Measurements from ENCODE around the gene CLSTN3.

Gene CLSTN3

DNA sequence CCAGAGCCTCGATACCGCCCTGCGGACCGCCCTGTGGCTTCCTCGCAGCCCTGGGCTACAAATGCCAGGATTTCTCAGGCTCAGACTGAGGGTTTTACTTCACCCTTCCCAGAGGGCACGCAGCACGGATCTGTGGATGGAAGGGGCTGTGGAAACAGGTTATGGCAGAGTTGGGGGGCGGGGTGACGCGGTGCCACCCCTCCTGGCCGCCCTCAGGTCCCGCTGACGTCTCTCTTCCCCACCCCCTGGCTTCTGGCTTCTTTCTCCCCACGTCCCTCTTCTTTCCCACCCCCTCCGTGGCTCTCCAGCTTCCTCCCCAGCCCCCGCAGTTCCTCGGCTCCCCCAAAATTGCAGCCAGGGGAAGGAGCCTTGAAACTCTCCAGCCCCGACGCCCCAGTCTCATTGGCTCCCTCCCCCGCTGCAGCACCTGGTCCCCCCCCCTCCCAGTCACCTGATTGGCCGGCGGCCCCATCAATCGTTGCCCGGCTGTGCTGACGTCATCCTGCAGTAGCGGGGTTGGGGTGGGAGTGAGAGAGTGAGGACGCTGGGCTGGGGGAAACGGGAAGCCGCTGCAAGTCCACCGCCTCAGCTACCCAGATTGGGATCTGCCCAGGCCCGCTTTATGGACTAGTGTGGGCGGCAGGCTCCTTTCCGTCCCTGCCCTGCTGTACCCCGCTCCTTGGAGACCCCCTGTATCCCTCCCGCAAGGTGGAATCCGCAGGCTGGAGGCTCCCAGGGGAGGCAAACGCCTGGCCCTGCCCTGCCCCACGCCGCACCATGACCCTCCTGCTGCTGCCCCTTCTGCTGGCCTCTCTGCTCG lies at the start of gene CLSTN3:
CLSTN3 (plus strand) TSS at position 500 of the 820 bp plus-strand sequence; CDS start at position 778, 278 bp downstream.
- peak; percentile 87 for DNase-seq

DNA sequence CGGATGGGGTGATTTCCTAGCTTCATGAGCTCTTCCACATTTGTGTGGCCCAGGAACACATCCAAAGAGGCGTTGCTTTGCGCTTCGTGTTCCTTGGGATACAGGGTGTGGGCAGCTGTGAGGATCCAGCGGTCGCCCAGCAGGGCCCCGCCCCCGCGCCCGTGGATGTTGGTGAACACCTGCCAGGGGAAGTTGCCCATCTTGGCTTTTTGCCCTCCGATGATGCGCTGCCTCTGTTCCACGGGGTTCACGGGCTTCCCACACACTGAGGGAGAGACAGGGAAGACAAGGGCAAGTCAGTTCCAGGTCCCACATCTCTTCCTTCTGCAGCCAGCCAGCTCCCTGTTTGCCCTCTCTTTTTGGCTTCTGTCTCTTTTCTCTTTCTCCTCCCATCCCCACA lies 49.1 kb upstream of the CLSTN3 start:
- no peak for DNase-seq

DNA sequence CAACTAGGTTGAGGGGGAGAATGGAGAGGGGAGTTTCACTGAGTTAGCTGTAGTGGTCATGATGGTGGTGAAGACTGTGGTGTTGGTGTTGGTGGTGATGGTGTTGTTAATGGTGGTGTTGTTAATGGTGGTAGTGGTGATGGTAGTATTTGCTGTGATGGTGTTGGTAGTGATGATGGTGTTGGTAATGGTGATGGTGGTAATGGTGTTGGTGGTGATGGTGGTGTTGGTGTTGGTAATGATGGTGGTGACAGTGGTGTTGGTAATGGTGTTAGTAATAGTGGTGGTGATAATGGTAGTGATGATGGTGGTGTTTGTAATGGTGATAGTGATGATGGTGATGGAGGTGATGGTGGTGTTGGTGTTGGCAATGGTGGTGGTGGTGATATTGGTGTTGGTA lies 47.0 kb upstream of the CLSTN3 start:
- DNase-seq, result no peak

DNA sequence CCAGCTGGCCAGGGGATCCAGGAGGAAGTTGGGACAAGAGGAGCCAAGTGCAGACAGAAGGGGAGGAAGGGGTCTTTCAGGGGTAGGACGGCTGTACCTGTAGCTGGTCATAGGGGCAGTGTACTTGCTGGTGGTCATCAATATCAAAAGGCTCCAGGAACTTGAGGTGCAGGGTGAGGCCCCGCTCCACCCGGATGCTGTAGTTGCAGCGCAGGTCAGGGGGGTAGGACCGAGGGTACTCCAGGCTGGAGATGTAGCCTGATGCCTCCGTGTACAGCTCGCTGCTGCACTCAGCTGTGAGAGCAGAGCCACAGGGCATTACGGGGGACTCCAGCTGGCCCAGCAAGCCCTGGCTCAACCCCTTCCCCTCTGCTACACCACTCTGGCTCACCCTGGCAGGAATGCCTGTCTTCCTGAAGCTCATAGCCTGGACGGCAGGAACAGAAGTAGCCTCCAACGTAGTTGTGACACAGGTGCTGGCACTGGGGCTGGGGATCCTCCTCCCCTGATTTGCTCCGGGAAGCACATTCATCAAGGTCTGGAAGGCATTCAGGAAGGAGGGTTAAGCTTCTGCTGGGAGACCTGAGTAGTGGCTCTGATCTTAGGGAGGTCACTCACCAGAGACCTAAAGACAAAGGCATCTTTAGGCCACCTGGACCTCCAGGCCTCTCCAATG lies 40.8 kb upstream of the CLSTN3 start:
- no peak for DNase-seq

DNA sequence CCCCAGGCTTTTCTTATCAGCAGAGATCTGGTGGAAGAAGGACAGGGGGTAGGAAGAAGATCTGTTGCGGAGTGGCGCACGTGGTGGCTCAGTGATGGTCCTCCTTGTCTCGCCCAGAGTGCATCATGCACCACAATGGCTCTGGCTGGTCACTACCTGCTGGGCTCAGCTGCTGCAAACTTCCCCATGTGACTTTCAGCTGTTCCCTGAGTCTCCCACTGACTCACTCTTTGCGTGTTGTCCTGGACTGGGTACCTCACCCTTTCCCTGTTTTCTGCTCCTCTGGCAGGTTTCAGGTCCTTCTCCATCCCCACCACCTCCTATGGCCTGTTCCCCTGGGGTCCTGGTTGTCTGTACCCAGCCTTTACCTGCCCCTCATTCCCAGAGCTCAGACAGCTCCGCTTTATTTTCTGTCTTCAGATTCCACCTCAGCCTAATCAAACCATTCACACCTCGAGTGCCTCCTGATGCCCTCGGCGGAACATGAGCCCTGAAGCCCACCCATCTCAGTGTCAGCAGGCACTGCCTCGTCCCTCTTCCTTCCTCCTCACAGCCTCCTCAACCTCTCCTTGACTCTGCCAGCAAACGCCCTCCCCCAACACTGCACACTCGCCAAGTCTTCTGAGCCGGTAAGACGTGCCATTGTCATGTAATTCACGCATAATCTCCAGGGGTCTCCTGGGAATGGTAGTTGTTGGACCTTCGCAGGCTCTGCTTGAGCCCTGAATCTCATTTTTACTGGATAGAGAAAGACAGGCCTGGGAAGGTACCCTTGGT lies 39.8 kb upstream of the CLSTN3 start:
- DNase-seq, result no peak

DNA sequence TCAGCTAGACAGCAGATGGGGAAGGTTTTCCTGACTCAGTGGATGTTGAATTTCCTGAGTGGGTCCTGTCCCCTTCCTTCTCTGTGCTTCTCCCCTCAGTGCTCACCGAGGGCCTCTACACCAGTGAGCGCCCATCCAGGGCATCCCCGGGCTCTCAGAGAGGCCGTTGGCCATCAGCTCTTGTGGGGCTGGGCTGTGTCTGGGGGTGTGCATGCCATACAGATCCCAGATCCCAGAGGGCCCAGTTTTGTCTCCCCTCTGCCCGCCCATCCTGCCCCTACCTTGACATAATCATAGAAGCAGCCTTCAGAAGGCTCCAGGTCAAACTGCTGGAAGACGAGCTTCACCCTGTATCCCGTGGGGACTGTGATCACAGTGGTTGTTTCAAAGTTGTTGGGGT lies 39.0 kb upstream of the CLSTN3 start:
- DNase-seq, result no peak

DNA sequence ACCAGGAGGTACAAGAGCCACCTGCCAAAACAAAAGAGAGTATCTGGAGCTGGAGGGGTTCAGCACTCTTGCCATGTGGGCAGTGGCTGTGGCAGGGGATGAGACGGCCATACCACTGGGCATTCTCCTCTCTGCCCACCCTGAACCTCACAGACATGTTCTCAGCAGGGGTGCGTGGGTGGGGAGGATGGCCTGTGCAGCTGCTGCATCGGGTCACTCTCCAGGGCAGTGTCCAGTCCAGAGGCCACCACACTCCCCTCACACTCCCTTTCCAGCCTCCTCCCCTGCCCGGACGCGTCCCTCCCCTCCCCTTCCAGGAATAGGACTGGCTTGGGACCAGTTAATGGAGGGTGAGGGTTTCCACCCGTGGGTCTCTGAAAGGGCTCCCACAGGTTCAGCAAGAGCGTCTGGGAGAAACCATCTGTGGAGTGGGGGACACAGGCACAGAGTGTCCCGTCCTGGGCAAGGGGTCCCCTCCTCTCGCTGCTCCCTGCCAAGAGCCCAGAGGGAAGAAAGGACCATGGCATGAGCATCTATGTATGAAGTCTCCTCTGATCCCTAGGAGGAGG lies 38.4 kb upstream of the CLSTN3 start:
- no peak for DNase-seq

DNA sequence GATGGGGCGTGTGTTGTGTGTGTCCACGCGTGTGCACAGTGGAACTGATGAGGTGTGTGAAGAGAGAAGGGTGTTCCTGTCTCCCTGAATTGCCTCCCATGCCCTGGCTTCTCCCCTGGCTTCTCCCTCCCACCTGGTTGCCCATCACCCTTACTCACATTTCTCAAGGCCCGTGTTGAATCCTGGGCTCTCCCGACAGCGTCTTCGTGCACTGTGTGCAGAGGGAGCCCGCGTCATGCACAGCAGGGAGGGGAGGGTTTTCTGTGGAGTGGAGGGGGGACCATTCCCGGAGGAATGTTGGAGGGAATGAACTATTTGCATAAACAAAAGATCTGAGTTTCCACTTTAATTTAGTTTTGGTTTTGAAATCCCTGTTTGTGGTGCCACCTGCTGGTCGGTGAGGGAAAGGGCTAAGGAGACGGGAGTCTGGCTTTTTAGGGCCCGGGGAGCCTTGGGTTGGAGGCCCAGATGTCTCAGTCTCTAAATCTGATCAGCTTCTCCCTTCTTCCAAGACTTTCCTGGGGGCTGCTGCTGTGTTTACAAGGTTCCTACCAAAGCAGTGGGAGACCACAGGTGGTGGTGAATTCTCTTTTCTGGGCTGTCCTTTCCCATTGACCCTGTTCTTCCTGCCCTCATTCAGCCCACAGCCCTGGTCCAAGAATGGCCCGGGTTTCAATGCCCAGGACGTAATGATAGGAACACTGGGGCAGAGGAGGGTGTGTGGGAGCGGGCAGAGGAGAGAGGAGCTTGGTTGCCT lies 37.8 kb upstream of the CLSTN3 start, which contains the start of gene C1R:
C1R (minus strand) TSS at position 217 of the 757 bp plus-strand sequence; CDS start at position 160, 57 bp downstream.
- DNase-seq, result peak; percentile 49

DNA sequence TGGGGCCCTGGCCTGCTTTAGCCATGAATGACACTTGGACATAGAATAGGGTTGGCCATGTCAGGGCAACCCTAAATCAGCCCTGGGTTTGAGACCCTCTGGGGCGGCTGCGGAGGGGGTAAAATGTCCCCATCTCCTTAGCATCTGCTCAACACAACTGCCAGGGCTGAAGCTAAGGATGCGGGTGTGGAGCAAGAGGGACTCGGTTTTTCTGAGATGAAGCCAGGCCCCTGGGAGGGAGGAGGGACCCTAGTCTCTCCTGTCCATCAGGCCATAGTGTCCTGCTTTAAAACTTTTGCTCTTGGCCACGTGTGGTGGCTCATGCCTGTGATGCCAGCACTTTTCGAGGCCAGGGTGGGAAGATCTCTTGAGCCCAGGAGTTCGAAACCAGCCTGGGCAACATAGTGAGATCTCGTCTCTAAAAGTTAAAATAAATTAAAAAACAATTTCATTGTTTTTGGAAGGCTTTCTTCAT lies 37.1 kb upstream of the CLSTN3 start:
- no peak for DNase-seq

DNA sequence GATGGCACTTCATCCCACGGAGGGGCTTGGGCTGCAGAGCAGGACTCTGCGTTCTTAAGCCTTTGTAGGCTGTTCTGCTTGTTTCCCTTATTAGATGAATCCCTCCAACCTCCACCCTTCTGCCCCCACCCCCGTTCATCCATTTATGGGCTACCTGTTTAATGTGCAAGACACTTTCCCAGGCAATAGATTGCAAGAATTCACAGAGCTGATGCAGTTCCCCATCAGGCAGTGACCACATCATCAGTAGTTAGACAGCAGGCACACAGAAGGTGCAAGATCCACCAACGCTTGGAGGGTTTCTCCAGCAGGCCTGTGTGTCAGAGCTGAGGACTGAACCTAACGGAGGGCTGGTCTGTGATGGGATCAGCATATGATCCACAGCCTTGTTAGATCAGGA lies 36.7 kb upstream of the CLSTN3 start:
- no peak for DNase-seq

DNA sequence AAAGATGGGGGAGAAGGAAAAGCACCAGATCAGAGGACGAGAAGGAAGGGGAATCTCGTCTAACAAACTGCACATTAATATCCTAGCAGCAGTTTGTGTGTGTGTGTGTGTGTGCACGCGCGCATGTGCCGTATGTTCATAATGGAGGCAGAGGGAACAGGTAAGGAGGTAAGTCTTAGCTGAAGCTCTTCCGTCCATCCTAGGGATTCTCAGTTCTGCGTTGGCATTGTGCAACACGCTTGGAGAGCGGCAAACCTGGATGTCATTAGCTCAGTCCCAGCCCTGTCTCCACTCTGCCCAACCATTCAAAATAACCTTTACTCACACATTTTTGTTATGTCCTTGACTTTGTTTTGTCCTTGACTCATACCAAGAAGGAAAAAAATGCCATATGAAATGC lies 36.3 kb upstream of the CLSTN3 start:
- DNase-seq, result no peak

DNA sequence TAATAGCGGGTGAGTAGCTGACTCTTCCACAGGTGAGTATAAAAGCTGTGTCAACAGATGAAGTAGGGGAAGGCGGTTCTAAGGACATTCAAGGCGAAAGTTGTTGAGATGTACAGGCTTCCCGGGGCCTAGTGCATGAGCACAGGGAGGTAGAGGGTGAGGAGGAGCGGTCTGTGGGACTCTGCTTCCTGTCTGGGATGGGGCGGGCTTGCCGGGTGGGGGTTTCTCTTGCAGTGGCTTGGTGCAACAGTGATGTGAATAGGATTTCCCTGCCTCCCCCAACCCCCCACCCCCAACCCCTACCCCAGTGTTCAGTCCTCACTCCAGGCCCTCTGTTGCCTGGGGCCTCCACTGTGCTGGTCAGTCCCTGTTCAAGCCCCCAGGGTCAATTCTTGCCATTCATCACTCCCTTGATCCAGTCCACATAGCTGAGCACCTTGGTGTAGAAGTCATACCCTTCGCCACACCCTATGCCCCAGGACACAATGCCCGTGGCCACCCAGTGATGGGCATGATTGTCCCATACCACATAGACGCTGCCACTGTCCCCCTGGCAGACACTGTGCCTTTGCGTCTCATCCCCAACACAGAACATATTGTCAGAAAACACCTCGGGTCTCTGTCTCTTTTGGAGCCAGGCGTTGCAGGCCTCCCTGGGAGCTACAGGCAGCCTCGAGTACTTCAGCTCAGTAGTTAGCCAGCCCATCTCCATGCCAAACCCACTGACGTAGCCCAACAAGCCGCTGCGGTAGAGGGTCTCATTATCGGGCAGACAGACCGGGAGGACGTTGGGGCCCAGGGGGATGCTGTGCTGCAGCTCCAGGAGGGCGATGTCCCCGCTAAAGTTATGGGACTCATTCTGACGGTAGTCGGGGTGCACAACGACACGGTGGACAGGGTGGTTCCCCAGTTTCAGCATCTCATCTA lies 33.9 kb upstream of the CLSTN3 start:
- DNase-seq, result no peak

DNA sequence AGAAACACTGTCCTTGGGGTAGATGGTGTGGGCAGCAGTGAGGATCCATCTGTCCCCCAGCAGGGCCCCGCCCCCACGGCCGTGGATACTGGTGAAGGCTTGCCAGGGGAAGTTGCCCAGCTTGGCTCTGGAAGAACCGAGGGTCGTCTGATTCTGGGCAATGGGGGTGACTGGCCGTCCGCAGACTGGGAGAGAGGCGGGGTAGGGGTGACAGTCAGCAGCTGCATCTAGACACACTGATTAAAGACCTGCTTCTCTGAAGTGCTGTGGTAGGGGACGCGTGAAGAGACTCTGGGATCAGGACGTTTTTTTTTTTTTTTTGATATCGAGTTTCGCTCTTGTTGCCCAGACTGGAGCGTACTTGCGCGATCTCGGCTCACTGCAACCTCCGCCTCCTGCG lies 33.2 kb upstream of the CLSTN3 start:
- peak; percentile 7 for DNase-seq

DNA sequence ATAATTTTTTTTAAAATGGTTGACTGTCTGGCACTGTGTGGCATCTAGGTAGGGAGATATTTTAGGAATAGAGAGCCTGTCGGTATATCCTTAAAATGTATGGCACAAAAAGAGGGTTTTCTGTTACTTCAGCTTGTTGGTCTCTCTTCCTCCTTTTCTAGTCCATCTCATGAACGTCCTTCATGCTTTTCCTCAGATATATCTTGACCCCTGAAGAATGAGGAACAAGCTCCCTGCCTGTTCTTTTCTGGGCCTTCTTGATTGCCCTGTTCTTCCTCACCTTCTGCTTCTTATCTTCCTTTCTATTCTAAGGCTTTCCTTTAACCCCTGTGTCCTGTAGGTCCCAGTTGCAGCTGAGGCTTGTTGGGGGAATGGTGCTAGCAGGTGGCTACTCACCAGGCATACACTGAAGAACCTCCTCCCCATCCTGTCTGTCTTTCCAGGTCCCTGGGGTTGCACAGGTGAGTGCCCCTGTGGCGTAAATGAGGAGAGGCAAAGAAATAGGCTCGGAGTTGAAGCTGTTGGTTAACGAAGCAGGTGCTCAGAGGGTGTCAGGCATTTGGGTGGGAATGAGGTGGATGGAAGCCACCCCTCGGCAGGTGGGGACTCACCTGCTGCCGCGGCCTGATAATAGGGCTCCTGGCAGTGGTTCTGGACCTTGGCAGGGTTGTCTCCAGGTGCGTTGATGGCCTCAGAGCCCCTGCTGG lies 30.7 kb upstream of the CLSTN3 start:
- DNase-seq, result peak; percentile 59

DNA sequence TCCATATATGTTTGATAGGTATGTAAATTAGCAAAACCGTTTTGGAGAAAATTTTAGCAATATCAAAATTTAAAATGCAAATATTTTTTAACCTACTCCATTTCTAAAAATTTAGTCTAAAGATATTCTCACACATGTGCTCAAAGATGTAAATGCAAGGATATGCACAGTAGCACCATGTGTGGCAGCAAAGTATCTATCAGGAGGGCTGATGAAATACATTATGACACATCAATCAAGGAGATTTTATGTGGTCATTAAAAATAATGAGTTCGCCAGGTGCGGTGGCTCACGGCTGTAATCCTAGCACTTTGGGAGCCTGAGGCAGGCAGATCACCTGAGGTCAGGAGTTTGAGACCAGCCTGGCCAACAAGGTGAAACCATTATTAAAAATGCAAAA lies 29.9 kb upstream of the CLSTN3 start:
- no peak for DNase-seq

DNA sequence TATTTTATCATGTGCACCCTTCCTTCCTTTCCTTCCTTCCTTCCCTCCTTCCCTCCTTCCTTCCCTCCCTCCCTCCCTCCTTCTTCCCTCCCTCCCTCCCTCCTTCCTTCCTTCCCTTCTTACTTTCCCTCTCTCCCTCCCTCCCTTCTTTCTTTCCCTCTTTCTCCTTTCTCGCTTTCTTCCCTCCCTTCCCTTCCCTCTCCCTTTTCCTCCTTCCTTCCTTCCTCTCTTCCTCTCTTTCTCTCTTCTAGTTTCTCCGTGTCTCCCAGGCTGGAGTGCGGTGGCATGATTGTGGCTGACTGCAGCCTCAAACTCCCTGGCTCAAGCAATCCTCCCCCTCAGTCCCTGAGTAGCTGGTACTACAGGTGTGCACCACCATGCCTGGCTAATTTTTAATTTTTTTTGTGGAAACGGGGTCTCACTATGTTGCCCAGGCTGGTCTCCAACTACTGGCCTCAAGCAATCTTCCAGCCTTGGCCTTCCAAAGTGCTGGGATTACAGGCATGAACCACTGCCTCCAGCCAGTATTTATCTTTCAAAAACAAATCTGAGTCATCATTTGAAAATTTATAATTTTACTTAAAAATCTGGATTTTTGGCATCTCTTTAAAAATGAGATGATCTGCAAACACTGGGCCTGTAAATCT lies 29.0 kb upstream of the CLSTN3 start:
- DNase-seq, result no peak

DNA sequence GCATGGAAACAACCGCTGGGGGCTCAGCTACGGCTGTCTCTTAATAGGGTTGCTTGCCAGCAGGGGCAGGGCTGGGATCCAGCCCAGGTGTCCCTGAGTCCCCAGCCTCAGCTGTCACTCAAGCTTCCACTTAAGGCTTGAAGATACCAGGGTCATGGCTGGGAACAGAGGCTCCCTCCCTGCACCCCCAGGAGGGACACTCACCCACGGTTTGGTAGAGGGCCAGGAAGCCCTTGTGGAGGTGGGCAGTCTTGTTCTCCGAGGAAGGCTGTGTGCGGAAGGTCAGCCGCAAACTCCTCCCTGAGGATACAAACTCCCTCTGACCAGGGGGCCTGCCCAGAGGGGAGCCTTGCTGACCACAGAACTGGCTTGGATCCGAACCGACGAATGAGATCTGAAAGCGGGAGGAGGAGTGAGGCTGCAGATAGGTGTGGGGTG lies 28.5 kb upstream of the CLSTN3 start:
- DNase-seq, result no peak

DNA sequence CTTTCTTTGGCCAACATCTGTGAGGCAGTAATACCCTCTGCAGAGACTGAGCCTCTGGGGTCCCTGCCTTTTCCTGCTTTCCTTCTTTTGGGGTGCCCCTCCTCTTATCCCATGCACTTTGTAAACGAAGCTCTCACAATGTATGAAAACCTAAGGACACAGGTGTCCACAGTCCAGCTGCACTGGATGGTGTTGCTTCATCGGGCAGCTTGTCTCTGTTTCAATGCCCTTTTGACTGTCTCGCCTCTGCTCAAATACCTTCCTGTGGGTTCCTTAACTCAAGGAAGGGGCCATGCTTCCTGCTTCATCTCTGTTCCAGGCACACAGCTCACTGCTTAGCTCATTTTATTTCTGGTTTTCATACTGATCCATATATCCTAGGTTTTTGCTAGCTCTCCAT lies 27.6 kb upstream of the CLSTN3 start:
- no peak for DNase-seq

DNA sequence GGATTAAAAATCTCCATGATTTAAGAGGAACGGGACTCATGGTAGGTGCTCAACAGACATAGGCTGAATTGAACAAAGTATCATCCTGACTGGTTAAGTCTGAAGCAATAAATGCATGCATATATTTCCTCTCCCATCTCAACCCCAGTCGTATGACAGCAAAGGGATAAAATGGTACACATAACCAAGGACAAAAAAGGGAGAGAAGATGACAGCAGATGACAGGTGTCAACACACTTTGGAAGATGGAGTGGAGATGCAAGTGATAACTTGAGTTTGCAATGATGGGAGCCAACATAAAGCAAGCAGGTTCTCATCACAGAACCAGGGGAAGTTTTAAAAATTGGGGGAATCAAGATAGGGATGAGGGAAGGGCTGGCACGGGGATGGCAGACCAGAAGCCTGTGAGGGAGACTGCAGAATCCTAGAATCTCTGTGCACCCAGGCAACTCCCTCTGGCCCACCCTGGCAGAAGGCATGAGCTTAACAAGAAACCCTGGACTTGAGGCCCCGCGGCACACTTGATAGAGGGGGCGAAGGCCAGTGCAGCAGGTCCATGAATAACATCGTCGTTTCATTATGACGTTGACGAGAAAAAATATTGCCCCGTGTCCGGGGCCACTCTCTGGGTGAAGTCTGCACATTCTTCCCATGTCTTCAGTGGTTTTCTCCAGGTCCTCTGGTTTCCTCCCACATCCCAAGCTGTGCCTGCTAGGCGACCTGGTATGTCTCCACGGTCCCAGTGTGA lies 26.2 kb upstream of the CLSTN3 start:
- no peak for DNase-seq
